ENCODE data around the gene ESRRB. TPM values are rescaled to one million over a fixed set of nuclear protein-coding genes. Genes with fewer than 3 reads are reported as not detected.

ESRRB gene
- total RNA-seq, 1 experiment from 2014 or later: 1.6 TPM

- TF ChIP-seq FOXK1 (CRISPR knock-in tag; IDR thresholded peaks at IDR 0.05) (no peak), STAT6 (CRISPR knock-in tag; conservative IDR thresholded peaks at IDR 0.05; ENCODE audit: low read depth) (no peak), NFATC4 (CRISPR knock-in tag; IDR thresholded peaks at IDR 0.05) (no peak), MAX (CRISPR knock-in tag; IDR thresholded peaks at IDR 0.05) (peak; percentile 31; the same call in 1 of the 2 replicates)
- H3K27me3 Mint-ChIP-seq (ENCODE audit: low read depth): peaks cover 3% of the 10 kb centered on the region
- ATAC-seq (peak; percentile 63), DNase-seq (ENCODE audit: low spot score) (peak; percentile 61)
- no peaks in the 10 kb centered on the region for H3K36me3 Mint-ChIP-seq
- CTCF ChIA-PET: interaction anchor here (1.0 to 1.1 kb wide), 3 partner anchors 19 to 274 kb away, joined by 3 to 4 read pairs (median 3); no protein-coding TSS in a partner anchor
- H3K4me3 Mint-ChIP-seq: peak overlapping the region; percentile 69
- H3K27ac Mint-ChIP-seq: no peak overlapping the region; the same call in 1 of the 2 replicates
- POLR2A ChIA-PET: no interaction called here
- H3K4me1 Mint-ChIP-seq: peaks cover 33% of the 10 kb centered on the region
- H3K9me3 Mint-ChIP-seq: no peaks in the 10 kb centered on the region
Measured at GRCh38 chr14:76329154-76329928, 46.6 kb upstream of the ESRRB start.

GRCh38 chr14:76329951-76330350 lies 46.0 kb upstream of the ESRRB start:
- POLR2A ChIA-PET: interaction anchor here (1.9 kb wide), 1 partner anchor 20 kb away, joined by 8 read pairs; no protein-coding TSS in a partner anchor
- Mint-ChIP-seq H3K4me3 (peak overlapping the region; percentile 69), H3K9me3 (no peaks in the 10 kb centered on the region), H3K27me3 (ENCODE audit: low read depth) (peaks cover 3% of the 10 kb centered on the region), H3K27ac (no peak overlapping the region), H3K36me3 (no peaks in the 10 kb centered on the region), H3K4me1 (peaks cover 39% of the 10 kb centered on the region)
- ATAC-seq (peak; percentile 26), DNase-seq (ENCODE audit: low spot score) (peak; percentile 30)
- TF ChIP-seq ARID4B (CRISPR knock-in tag; IDR thresholded peaks at IDR 0.05; ENCODE audit: borderline replicate concordance): no peak
- CTCF ChIA-PET: interaction anchor here (1.1 kb wide), 1 partner anchor 20 kb away, joined by 3 read pairs; no protein-coding TSS in a partner anchor

- Mint-ChIP-seq H3K36me3 (no peaks in the 10 kb centered on the region), H3K4me1 (peaks cover 44% of the 10 kb centered on the region), H3K9me3 (no peaks in the 10 kb centered on the region), H3K27ac (no peak overlapping the region), H3K27me3 (ENCODE audit: low read depth) (peaks cover 3% of the 10 kb centered on the region), H3K4me3 (peak overlapping the region; percentile 69; the same call in 1 of the 2 replicates)
- DNase-seq (ENCODE audit: low spot score) (peak; percentile 38), ATAC-seq (peak; percentile 39)
- TF ChIP-seq FOXJ3 (CRISPR knock-in tag; IDR thresholded peaks at IDR 0.05; ENCODE audit: borderline replicate concordance) (no peak), E2F1 (CRISPR knock-in tag; IDR thresholded peaks at IDR 0.05) (no peak), HMGA2 (CRISPR knock-in tag; IDR thresholded peaks at IDR 0.05) (no peak), MAX (CRISPR knock-in tag; IDR thresholded peaks at IDR 0.05) (no peak), ETV6 (CRISPR knock-in tag; IDR thresholded peaks at IDR 0.05) (no peak), ZNF423 (CRISPR knock-in tag; IDR thresholded peaks at IDR 0.05) (0 out of 2 replicates have a peak, but pooled peaks have one; percentile 14)
- ChIA-PET POLR2A (interaction anchor here (1.9 kb wide), 1 partner anchor 21 kb away, joined by 8 read pairs; no protein-coding TSS in a partner anchor), CTCF (no interaction called here)
Measured at GRCh38 chr14:76330411-76331327, 45.3 kb upstream of the ESRRB start.

All from WTC11 (cell line).